RWPE1 (cell line): Measurements from ENCODE around the gene GCNT2.
A peak's percentile ranks its signal among the peaks of the same experiment; 100 is the strongest.

Experiments
- CTCF ChIA-PET: fragments of 350-600 bp; sonication (Branson Sonifier 250); formaldehyde crosslinking; extraction: SDS; loops from one replicate; lab custom pipeline; 2021; lab: Yijun Ruan, JAX
- POLR2A ChIA-PET: fragments of 400-600 bp; formaldehyde crosslinking; extraction: SDS; loops from one replicate; lab custom pipeline; 2020; ENCODE audit warnings: antibody characterized with exemption; ENCODE audit not compliant: low non-redundant PET; lab: Yijun Ruan, JAX
- DNase-seq: peaks from one replicate; pipeline ENCODE4 v3.0.0; 2012; ENCODE audit warnings: low spot score
- H3K27ac ChIP-seq: fragments of 450-650 bp; 2 replicates; pipeline ENCODE4 v1.5.1; 2017
- CTCF ChIP-seq: fragments of 450-650 bp; conservative IDR thresholded peaks from 2 replicates; pipeline ENCODE4 v1.5.1; 2017; ENCODE audit warnings: low read depth, mild to moderate bottlenecking

Gene GCNT2

GRCh38 chr6:10627800-10628199 lies 106.6 kb downstream of the GCNT2 start:
- no peak for DNase-seq
- ChIA-PET POLR2A (no interaction called here), CTCF (no interaction called here)
- no peak for TF ChIP-seq CTCF
- H3K27ac ChIP-seq: no peak overlapping the region

GRCh38 chr6:10630178-10630577 lies 109.0 kb downstream of the GCNT2 start:
- no peak for TF ChIP-seq CTCF
- ChIA-PET POLR2A (no interaction called here), CTCF (interaction anchor here (0.5 to 0.7 kb wide), 4 partner anchors 11 to 1016 kb away, joined by 3 to 7 read pairs (median 4); no protein-coding TSS in a partner anchor)
- H3K27ac ChIP-seq: no peak overlapping the region
- no peak for DNase-seq

GRCh38 chr6:10633216-10633615 lies 112.1 kb downstream of the GCNT2 start:
- CTCF ChIA-PET: no interaction called here

GRCh38 chr6:10640412-10640811 lies 119.3 kb downstream of the GCNT2 start:
- H3K27ac ChIP-seq: no peak overlapping the region
- TF ChIP-seq CTCF: no peak
- no peak for DNase-seq
- CTCF ChIA-PET: interaction anchor here (0.6 kb wide), 1 partner anchor 10 kb away, joined by 3 read pairs; no protein-coding TSS in a partner anchor
- POLR2A ChIA-PET: no interaction called here

More at GRCh38 chr6:10633216-10633615, 112.1 kb downstream of the GCNT2 start:
- no peak overlapping the region for H3K27ac ChIP-seq
- no peak for TF ChIP-seq CTCF
- POLR2A ChIA-PET: no interaction called here
- peak; percentile 88 for DNase-seq

GRCh38 chr6:10641528-10641927 lies 120.4 kb downstream of the GCNT2 start:
- no peak for TF ChIP-seq CTCF
- no peak for DNase-seq
- CTCF ChIA-PET: no interaction called here
- POLR2A ChIA-PET: no interaction called here
- no peak overlapping the region for H3K27ac ChIP-seq

GRCh38 chr6:10643201-10643651 lies 122.1 kb downstream of the GCNT2 start:
- DNase-seq: no peak
- ChIA-PET POLR2A (no interaction called here), CTCF (interaction anchor here (0.6 kb wide), 1 partner anchor 13 kb away, joined by 3 read pairs; no protein-coding TSS in a partner anchor)
- no peak overlapping the region for H3K27ac ChIP-seq
- TF ChIP-seq CTCF: no peak

GRCh38 chr6:10644225-10644624 lies 123.1 kb downstream of the GCNT2 start:
- ChIA-PET POLR2A (no interaction called here), CTCF (no interaction called here)
- TF ChIP-seq CTCF: no peak
- H3K27ac ChIP-seq: no peak overlapping the region
- no peak for DNase-seq
